GM19328 (cell line): ENCODE measurements around the gene SVEP1.

Source experiments
- ATAC-seq: cut with Tn5 transposase; IDR thresholded peaks from one replicate; pipeline ENCODE4 v1.9.1; 2021; ENCODE audit warnings: mild to moderate bottlenecking, moderate library complexity; ENCODE audit not compliant: unreplicated experiment

The SVEP1 gene

DNA sequence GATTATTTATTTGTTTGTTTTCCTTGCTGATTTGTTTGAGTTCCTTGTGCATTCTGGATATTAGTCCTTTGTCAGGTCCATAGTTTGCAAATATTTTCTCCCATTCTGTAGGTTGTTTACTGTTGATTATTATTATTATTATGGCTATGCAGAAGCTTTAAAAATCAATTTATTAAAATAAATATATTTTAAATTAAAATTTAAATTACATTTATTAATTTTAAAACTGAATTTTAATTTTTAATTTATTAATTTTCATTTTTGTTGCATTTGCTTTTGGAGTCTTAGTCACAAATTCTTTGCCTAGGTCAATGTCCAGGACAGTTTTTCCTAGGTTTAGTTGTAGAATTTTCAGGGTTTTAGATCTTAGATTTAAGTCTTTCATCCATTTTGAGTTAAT lies 50.9 kb downstream of the SVEP1 start:
- no peak for ATAC-seq

DNA sequence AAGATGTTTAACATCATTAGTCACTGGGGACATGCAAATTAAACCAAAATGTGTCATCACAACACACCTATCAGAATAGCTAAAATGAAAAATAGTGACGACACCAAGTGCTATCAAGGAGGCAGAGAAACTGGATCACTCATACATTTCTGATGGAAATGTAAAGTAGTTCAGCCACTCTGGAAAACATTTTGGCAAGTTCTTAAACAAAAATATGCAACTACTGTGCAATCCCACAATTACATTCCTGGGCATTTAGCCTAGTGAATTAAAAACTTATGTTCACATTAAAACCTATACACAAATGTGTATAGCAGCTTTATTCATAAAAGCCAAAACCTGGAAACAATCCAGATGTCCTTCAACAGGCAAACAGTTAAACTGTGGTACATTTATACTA lies 53.1 kb downstream of the SVEP1 start:
- ATAC-seq = no peak

DNA sequence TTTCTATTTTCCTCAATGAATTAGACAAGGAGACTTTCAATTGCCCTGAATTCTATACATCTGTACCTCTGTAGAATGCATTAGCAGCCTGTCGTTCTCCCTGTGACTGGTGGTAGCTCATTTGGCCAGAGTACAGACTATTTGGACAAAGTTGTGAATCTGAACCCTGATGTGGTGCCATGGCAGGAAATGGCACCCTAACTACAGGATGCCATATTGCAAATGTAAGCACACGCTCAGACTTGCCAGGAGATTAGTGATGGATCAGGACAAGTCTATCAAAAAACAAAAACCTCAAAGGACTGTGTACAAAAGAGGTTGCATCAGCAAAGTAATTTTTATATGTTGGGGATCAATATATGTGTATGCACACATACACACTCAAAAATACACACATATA lies 58.3 kb downstream of the SVEP1 start:
- no peak for ATAC-seq

DNA sequence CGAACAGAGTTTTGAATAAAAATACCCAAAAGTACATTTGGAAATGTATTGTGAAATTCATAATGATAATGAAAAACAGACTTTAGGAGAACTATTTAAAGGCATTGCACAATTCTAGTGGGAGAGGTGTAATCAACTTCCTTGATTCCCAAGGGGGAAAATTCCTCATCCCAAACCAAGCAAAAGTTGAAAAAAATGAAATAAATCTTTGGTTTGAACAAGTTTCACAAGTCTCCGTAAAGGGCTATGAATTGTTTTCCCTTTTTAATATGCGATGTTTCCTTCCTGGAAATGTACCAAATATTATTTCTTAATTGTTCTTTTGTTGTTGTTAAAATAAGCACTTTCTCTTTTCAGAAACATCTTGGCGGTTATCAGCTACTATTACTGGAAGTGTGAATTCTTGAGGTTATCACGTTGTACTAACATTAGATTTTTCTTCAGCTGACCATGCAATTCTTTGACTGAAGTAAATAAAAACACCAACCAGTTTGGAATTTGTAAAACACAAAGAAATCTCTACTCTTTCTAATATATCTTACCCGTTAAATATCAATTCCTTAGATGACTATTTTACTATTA lies 59.3 kb downstream of the SVEP1 start:
- ATAC-seq = no peak

DNA sequence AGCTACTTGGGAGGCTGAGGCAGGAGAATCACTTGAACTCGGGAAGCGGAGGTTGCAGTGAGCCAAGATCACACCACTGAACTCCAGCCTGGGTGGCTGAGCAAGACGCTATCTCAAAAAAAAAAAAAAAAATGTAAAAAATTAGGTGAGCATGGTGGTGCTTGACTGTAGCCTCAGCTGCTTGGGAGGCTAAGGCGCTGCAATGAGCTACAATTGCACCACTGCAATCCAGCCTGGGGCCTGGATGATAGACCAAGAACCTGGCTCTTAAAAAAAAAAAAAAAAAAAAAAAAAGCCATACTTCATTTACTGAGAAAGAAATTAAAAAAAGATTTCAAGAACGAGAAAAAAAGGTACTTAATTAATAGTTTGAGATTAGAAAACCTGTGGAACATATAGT lies 62.1 kb downstream of the SVEP1 start:
- ATAC-seq = no peak

DNA sequence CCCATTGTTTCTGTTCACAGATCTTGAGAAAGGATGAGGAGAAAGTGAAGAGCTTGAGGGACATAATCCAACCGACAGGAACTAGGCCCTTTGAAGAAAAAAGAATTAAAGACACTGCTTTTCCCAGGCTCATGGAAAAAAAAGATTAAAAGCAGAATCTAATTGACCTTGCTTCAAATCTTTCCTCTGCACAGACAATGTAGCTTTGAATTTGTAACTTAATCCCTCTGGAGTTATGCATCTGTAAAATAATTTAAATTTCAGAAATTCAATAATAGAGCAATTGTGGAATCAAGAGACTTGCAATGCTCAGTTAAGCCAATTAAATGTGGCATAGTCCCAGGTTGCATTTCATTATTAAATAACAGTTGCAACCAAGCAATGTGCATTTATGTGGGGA lies 64.6 kb downstream of the SVEP1 start:
- ATAC-seq = no peak

DNA sequence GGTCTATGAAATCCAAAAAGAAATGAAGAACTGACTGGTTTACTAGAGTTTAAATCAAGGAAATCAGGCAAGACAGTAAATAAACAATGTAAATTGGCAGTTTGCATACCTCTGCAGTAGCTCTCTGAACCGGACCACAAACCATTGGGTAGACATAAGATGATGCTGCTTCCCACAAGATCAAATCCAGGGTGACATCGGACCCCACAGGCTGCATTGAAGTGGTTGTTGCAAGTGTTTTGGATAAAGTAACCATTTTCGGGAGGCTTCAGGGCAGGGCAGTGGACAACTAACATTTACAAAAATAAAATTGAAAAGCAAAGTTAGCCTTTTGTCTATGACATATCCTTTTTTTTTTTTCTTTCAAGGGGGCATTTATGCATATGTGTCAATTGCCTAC lies 66.7 kb downstream of the SVEP1 start:
- ATAC-seq = no peak

DNA sequence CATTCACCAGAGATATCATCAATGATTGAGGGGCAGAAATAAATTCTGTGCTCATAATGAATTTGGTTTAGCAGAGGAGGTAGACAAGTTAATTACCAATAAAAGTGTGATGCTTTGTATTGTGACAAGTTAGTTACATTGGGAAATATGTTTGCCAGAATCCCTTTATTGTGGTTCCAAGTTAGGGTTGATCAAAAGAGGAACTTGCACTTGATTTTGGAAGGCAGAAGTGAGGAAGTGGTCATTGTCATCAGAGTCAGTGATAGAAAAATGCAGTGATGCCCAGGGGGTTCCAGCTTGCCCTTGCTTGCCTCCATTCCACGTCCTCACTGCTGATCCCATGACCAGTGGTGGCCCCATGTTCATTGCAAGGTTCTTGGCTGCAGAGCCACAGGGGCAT lies 69.7 kb downstream of the SVEP1 start:
- ATAC-seq = no peak

DNA sequence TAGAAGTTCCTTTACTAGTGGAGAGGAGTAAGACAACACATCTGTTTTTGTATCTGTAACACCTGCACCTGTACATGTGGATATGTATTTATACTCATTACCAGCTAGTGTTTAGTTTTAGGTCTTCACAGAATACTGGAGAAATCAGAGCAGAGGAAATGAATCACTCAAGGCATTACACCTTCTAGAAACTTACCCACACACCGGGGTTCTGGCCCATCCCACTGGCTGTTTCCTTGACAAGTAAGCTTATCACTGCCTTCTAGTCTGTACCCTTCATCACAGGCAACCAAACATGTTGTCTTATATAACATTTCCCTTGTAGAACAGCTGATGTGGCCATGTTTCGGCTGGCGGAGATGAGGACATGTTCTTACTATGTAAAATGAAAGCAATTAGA lies 76.7 kb downstream of the SVEP1 start:
- no peak for ATAC-seq

DNA sequence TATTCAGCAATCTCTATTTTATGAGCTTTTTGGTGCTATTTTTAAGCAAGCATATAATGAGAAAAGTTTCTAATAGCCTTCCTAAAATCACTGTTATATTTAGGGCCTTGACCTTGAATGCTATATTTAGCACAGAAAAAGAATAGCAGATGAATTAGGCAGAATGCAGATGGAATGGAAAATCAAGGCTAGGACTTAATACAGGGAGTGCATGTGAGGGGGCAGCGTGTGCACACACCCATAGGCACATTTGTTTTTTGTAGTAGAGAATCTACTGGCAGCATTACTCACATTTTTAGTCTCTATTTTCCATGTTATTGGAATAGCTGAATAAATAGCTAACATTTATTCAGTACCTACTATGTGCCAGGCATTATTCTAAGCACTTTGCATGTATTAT lies 79.9 kb downstream of the SVEP1 start:
- ATAC-seq = no peak

DNA sequence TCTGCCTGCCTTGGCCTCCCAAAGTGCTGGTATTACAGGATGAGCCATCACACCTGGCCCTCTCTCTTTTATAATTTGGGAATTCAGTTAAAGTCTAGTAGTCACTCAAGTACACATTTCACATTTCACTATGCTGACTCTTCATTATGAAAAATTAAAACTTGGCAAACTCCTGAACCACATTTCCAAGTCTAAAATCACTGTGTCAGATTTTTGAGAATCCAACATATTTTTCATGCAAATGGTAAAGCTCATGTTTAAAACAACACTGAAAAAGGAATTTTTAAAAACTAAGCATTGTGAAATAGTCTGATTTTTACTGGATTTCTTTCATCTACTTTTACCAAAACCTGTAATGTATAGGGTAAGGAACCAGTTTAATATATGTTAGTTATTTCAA lies 92.3 kb downstream of the SVEP1 start:
- ATAC-seq = no peak

DNA sequence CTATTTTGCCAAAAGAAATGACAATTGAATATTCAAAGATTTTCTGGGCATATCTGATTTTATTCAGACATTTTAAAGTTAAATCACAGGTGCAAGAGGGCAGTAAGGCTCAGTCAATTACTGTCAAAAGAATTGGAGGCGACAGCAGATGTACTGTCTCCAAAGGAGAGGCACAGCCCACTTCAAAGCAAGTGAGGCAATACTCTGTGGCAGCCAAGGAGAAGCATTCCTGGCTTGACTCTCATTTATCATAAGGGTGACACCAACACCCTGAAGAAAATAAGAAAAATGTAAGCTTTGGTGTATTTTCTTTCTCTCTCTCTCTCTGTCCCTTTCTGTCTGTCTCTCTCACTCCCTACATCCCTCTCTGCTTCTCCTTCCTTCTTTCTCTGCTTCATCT lies 93.3 kb downstream of the SVEP1 start:
- no peak for ATAC-seq

DNA sequence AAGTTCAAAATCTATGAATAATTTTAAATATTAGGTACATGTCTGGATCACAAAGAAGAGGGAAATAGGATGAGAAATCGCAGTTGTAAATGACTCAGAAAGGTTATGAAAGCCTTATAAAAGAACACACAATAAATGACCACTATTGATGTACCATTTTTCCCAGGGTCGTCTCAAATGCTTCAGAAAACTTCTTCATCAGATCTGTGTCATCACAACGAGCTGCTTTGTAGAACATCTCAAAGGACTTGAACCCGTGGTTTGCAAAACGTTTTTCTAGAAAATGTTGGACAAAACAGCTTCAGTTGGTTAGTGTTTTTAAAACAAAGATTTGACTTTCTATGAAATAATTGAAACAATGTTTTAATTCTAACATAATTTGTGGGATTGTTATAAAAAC lies 100.1 kb downstream of the SVEP1 start:
- no peak for ATAC-seq

DNA sequence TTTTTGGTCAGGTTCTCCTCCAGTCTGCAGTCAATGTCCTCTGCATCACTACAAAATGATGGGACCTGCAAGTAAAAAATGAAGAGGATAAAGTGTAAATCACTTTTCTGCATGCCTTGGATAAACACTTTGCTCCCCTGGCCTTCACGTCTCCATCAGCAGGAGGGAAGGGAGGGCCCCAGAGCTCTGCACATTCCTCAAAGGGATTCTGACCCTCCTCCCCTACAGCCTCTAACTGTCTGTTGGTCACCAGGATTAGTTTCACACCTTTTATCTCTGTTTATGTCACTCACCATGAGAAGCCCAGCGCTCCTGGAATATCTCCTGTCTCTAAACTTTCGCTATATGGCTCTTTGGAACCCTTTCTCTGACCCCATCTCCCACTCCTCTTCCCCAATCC lies 103.3 kb downstream of the SVEP1 start:
- no peak for ATAC-seq

DNA sequence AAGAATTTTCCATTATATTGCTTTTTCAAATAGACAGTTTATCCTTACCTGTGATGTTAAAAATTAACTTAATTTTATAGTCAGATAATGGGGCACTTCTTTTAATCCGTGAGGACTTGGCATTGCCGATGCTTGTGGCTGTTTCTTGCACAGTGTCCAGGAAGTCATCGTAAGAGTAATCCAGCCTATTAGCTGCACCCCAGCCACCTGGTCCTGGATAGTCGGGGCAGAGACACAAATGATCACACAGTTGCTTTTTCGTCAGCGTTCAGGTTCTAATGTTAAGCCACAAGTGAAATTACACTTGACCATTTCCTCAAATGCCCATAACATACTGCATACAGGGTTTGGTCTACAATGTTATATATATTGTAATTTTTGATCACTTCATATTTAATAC lies 107.4 kb downstream of the SVEP1 start:
- no peak for ATAC-seq

DNA sequence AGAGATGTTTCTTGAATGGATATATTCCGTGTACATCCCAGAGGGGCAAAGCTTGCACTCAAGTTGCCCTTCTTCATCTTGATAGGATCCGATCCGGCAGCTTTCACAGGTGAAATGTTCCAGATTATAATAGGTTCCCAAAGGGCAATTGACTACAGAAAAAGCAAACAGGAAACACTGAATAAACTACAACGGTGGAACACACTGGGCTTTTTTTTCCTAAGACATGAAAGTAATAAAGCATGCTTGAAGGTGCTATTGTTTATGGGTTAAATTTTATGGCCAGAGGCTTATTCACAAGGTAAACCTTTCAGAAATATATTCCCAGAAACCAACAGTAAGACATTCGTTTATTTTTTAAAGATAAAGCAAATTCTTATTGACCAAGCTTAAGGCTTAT lies 110.6 kb downstream of the SVEP1 start:
- ATAC-seq = no peak

DNA sequence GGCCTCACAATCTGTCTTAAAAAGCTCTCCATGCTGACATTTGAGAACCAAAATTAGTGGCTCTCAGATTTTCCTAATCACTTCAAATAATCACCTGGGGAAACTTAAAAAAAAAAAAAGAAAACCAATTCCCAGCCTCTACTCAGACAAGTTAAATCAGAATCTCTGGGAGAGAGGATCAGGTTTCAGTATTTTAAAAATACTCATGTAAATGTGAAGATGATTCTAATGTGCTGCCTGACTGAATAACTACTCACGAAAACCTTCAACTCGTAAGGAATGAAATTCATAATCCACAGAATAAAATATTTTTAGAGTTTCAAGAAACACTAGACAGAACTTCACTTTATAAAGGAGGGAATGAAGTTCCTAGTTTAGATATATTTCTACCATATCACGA lies 114.4 kb downstream of the SVEP1 start:
- no peak for ATAC-seq

DNA sequence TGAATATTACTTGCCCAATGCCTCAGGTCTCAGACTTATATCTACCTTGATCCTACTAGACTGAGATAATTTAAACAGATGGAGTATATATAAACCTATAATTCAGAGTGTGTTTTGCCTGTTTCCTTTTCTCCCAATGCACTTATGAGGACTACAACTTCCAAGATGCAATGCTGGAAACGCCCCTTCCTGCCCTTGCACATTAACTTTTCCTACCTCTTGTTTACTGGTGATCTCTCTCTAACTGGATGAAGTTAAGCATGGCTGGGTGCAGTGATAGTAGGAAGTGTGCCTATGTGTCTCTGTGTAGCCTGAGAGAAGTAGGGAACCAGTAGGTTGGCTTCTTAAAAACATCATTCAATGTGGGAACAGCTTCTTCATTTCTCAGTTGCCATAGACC lies 115.2 kb downstream of the SVEP1 start:
- no peak for ATAC-seq

DNA sequence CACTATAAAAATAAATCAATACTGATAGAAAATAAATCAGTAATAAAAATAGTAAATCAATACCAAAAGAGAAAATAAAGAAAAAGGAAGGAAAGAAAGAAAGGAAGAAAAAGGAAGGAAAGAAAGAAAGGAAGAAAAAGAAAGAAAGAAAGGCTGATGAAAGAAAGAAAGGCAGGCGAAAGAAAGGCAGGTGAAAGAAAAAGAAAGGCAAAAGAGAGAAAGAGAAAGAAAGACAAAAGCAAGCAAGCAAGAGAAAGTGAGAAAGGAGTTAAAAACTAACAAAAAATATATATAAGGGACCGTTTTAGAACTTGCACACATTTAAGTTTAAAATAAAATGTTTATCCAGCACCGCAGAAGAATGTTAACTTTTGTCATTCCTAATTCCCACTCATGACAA lies 116.0 kb downstream of the SVEP1 start:
- ATAC-seq = no peak

DNA sequence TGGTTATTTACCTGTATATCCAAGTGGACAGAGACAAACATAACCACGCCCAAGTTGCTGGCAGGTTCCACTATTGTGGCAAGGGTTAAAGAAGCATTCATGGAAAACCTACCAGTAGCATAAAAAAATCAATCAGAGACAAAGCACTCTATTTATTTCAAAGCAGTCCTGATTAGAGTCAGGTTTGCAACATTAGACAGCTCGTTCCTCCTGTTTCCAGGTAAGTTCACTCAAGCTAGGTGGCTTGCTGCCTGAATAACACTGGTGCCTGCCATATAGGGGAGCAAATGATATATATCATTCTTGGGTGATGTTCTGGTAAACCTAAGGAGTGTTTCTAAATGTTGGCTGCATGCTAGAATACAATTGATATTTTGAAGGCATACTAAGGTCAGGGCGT lies 122.3 kb downstream of the SVEP1 start:
- no peak for ATAC-seq

DNA sequence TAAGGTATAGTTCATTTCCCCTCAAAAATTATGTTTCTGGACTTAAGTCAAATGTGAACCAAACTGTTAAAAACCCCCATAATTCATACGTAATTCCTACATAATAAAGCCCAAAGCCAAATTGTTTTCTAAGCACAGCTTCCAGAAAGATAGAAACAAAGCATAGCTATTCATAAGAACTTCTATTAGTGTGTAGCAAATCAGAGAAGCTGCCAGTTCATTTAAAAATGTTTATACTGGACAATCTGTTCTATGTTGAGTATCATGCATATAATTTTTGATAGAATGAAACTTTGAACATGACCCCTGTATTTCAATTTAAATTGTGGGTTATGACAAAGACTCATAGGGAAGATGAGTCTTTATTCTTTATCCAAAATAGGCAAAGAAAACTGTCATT lies 122.9 kb downstream of the SVEP1 start:
- ATAC-seq = no peak

DNA sequence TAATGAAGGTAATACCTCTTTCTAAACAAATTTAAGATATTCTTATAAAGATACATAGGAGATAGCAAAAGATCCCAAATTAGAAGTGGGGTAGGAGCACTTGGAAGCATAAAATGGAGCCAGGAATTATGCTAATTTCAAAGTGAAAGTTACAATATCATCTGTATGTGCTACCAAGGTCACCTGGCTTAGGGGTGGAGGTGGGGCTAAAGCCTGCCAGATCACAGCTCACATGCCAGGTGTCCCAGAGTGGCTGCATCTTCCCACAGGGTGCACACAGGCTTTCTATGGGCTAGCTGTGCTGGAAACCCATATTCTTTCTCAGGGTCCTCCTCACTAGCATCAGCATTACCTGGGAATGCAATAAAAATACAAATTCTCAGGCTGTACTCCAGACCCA lies 123.7 kb downstream of the SVEP1 start:
- no peak for ATAC-seq

DNA sequence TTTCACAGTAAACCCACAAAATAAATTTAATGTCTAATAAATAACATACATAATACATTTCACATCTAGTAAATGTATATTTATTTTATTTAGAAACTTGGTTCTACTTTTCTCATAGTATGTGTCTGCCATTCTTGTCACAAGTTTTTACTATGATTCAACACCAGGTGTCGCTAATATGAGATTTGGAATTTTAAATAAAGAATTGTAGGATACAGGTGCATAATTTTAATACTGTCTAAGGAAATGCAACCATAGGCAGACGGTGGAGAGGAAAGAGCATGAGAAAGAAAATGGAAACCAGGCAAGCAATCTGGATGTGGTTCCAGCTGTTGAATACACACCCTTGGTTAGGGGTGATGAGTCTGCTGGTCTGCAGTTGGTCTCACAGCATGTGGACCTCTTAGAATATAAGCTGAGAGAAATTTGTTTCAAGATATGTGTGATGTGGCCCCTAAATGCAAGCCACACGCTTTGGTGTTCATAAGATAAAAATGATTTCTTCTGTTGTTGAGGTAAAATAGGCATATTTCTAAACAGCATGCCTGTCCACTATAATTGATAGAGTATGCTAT lies 127.2 kb downstream of the SVEP1 start:
- ATAC-seq = no peak
